Fibroblast of upper back skin (primary cell): ENCODE measurements around the gene ZNF611.
"Not testable (repeated sequence)": the region's sequence is repeated elsewhere in the genome, so short reads cannot be mapped to it uniquely, and the experiment has no call there.

Experiments
- DNase-seq: peaks from one replicate; pipeline ENCODE4 v3.0.0-alpha.2; 2013

Gene ZNF611

GRCh38 chr19:52715902-52716301 lies 18.9 kb downstream of the ZNF611 start:
- DNase-seq: peak; percentile 7

- not testable (repeated sequence) for DNase-seq
Observed at GRCh38 chr19:52715330-52715729, 19.5 kb downstream of the ZNF611 start.

GRCh38 chr19:52713051-52713450 lies 21.8 kb downstream of the ZNF611 start:
- not testable (repeated sequence) for DNase-seq

GRCh38 chr19:52711661-52712060 lies 23.2 kb downstream of the ZNF611 start:
- not testable (repeated sequence) for DNase-seq

- no peak for DNase-seq
Observed at GRCh38 chr19:52710538-52710937, 24.3 kb downstream of the ZNF611 start.

GRCh38 chr19:52705615-52706014 lies 29.2 kb downstream of the ZNF611 start:
- DNase-seq: not testable (repeated sequence)

- DNase-seq: no peak
Observed at GRCh38 chr19:52703917-52704316, 30.9 kb downstream of the ZNF611 start.

- DNase-seq: no peak
Observed at GRCh38 chr19:52700673-52701072, 34.2 kb downstream of the ZNF611 start.

GRCh38 chr19:52699555-52699954 lies 35.3 kb downstream of the ZNF611 start:
- not testable (repeated sequence) for DNase-seq

- no peak for DNase-seq
Observed at GRCh38 chr19:52695996-52696395, 38.8 kb downstream of the ZNF611 start.

GRCh38 chr19:52694921-52695320 lies 39.9 kb downstream of the ZNF611 start:
- no peak for DNase-seq

- not testable (repeated sequence) for DNase-seq
Observed at GRCh38 chr19:52694281-52694680, 40.6 kb downstream of the ZNF611 start.

- no peak for DNase-seq
Observed at GRCh38 chr19:52692431-52693008, 42.3 kb downstream of the ZNF611 start.

- no peak for DNase-seq
Observed at GRCh38 chr19:52691737-52692136, 43.1 kb downstream of the ZNF611 start.

- no peak for DNase-seq
Observed at GRCh38 chr19:52691215-52691610, 43.6 kb downstream of the ZNF611 start.

- peak; percentile 95 for DNase-seq
Observed at GRCh38 chr19:52690369-52691214, 44.3 kb downstream of the ZNF611 start.

GRCh38 chr19:52689843-52690368 lies 44.9 kb downstream of the ZNF611 start:
- peak; percentile 1 for DNase-seq

GRCh38 chr19:52688925-52689796 lies 45.7 kb downstream of the ZNF611 start:
- DNase-seq: not testable (repeated sequence)

GRCh38 chr19:52688335-52688734 lies 46.5 kb downstream of the ZNF611 start:
- no peak for DNase-seq

GRCh38 chr19:52687684-52688083 lies 47.2 kb downstream of the ZNF611 start:
- DNase-seq: no peak

- no peak for DNase-seq
Observed at GRCh38 chr19:52685811-52686210, 49.0 kb downstream of the ZNF611 start.

- not testable (repeated sequence) for DNase-seq
Observed at GRCh38 chr19:52681216-52681615, 53.6 kb downstream of the ZNF611 start.

GRCh38 chr19:52679598-52679997 lies 55.2 kb downstream of the ZNF611 start:
- no peak for DNase-seq
